Mesenchymal stem cell (in vitro differentiated cells and primary cell): ENCODE data around the gene TDRD1.
A peak's percentile ranks its signal among the peaks of the same experiment; 100 is the strongest.

ENCODE experiments used
- DNase-seq: peaks from one replicate; pipeline ENCODE4 v3.0.0-alpha.2; 2013
- H2AFZ ChIP-seq: one replicate; pipeline ENCODE4 v1.6.1; 2013; ENCODE audit warnings: low read depth, mild to moderate bottlenecking, control low read depth, inconsistent platforms, low read length, moderate library complexity
- H2AK5ac ChIP-seq: 2 replicates; pipeline ENCODE4 v1.6.1; 2013; ENCODE audit warnings: low read length, moderate library complexity, mild to moderate bottlenecking, inconsistent platforms; ENCODE audit not compliant: severe bottlenecking
- H2BK120ac ChIP-seq: one replicate; pipeline ENCODE4 v1.6.1; 2013; ENCODE audit warnings: low read depth, mild to moderate bottlenecking, inconsistent platforms, low read length, moderate library complexity
- H2BK12ac ChIP-seq, 2 experiments: one replicate each; pipeline ENCODE4 v1.6.1; 2013; ENCODE audit warnings: inconsistent platforms in 2 of 2, low read length in 2 of 2, mild to moderate bottlenecking in 2 of 2, moderate library complexity in 2 of 2, control low read depth in 1 of 2
- H2BK15ac ChIP-seq: one replicate; pipeline ENCODE4 v1.6.1; 2013; ENCODE audit warnings: mild to moderate bottlenecking, low read depth, inconsistent platforms; ENCODE audit not compliant: poor library complexity, severe bottlenecking
- H2BK5ac ChIP-seq: 2 replicates; pipeline ENCODE4 v1.6.1; 2013; ENCODE audit warnings: low read depth, mild to moderate bottlenecking, low read length, control low read depth, inconsistent platforms; ENCODE audit not compliant: poor library complexity, severe bottlenecking
- H3K14ac ChIP-seq, 2 experiments: one replicate each; pipeline ENCODE4 v1.6.1; 2013; ENCODE audit warnings: inconsistent platforms in 2 of 2, low read length in 2 of 2, control low read depth in 1 of 2, mild to moderate bottlenecking in 1 of 2, moderate library complexity in 1 of 2
- H3K18ac ChIP-seq, 2 experiments: one replicate each; pipeline ENCODE4 v1.6.1; 2013; ENCODE audit warnings: inconsistent platforms in 2 of 2, low read length in 2 of 2, control low read depth in 1 of 2, low read depth in 1 of 2, mild to moderate bottlenecking in 1 of 2
- H3K23ac ChIP-seq, 2 experiments: one replicate each; pipeline ENCODE4 v1.6.1; 2013; ENCODE audit warnings: inconsistent platforms in 2 of 2, low read length in 2 of 2, mild to moderate bottlenecking in 2 of 2, moderate library complexity in 2 of 2, control low read depth in 1 of 2
- H3K27ac ChIP-seq: 2 replicates; pipeline ENCODE4 v1.5.1; 2013; ENCODE audit warnings: mild to moderate bottlenecking, moderate library complexity, low read length, control low read depth, inconsistent platforms; ENCODE audit not compliant: poor library complexity, severe bottlenecking
- H3K27me3 ChIP-seq, 2 experiments: 2 replicates each; pipeline versions ENCODE4 v1.6.1 to v1.7.0; 2013; ENCODE audit warnings: low read length in 2 of 2, mild to moderate bottlenecking in 2 of 2, moderate library complexity in 2 of 2, control low read depth in 1 of 2, inconsistent platforms in 1 of 2; ENCODE audit not compliant: control insufficient read depth in 1 of 2, insufficient read depth in 1 of 2
- H3K36me3 ChIP-seq, 2 experiments: 2 replicates each; pipeline versions ENCODE4 v1.6.1 to v1.7.0; 2013; ENCODE audit warnings: low read length in 2 of 2, control low read depth in 1 of 2, inconsistent platforms in 1 of 2, low read depth in 1 of 2, mild to moderate bottlenecking in 1 of 2; ENCODE audit not compliant: insufficient read depth in 2 of 2, control insufficient read depth in 1 of 2
- H3K4ac ChIP-seq, 2 experiments: one replicate each; pipeline ENCODE4 v1.6.1; 2013; ENCODE audit warnings: inconsistent platforms in 2 of 2, low read length in 2 of 2, mild to moderate bottlenecking in 2 of 2, moderate library complexity in 2 of 2, control low read depth in 1 of 2, low read depth in 1 of 2
- H3K4me1 ChIP-seq: 2 replicates; pipeline ENCODE4 v1.6.1; 2013; ENCODE audit warnings: low read depth, low read length, control low read depth; ENCODE audit not compliant: control insufficient read depth, insufficient read depth
- H3K4me2 ChIP-seq: 2 replicates; pipeline ENCODE4 v1.6.1; 2013; ENCODE audit warnings: low read length, mild to moderate bottlenecking, inconsistent platforms; ENCODE audit not compliant: poor library complexity, severe bottlenecking
- H3K4me3 ChIP-seq, 2 experiments: 2 replicates each; pipeline versions ENCODE4 v1.5.1 to v1.7.0; 2013; ENCODE audit warnings: low read length in 2 of 2, mild to moderate bottlenecking in 2 of 2, control low read depth in 1 of 2, low read depth in 1 of 2; ENCODE audit not compliant: insufficient read depth in 1 of 2
- H3K79me1 ChIP-seq: replicated peaks from 2 replicates; pipeline ENCODE4 v1.6.1; 2013; ENCODE audit warnings: mild to moderate bottlenecking, control low read depth, low read length, inconsistent platforms; ENCODE audit not compliant: poor library complexity, severe bottlenecking
- H3K9ac ChIP-seq: 2 replicates; pipeline ENCODE4 v1.7.0; 2013; ENCODE audit warnings: mild to moderate bottlenecking, low read length, moderate library complexity
- H3K9me3 ChIP-seq: 2 replicates; pipeline ENCODE4 v1.7.0; 2013; ENCODE audit warnings: mild to moderate bottlenecking, low read length; ENCODE audit not compliant: control insufficient read depth
- H4K8ac ChIP-seq: one replicate; pipeline ENCODE4 v1.6.1; 2013; ENCODE audit warnings: inconsistent platforms, mild to moderate bottlenecking, low read length, moderate library complexity
- H4K91ac ChIP-seq: one replicate; pipeline ENCODE4 v1.6.1; 2013; ENCODE audit warnings: mild to moderate bottlenecking, low read length, inconsistent platforms
- WGBS: methylation state at CpG from one replicate; pipeline ENCODE4 v1.1.7; 2013; ENCODE audit warnings: mixed read lengths; 5-methylcytosine and 5-hydroxymethylcytosine counted together

The TDRD1 gene

GRCh38 chr10:114266521-114266920 lies 87.4 kb downstream of the TDRD1 start:
- Histone ChIP-seq H3K4me1 (peaks cover 6% of the 10 kb centered on the region), H2BK120ac (no peak overlapping the region)
- WGBS, result 75% methylated on average over 2 of the region's 5 CpGs

GRCh38 chr10:114271075-114271778 lies 92.1 kb downstream of the TDRD1 start:
- Histone ChIP-seq H2BK120ac (peak overlapping the region; percentile 12), H3K79me1 (no peaks in the 10 kb centered on the region), H3K4me1 (peaks cover 12% of the 10 kb centered on the region), H3K18ac (peak overlapping the region; percentile 3 to 28), H3K4me3 (no peak overlapping the region), H3K27ac (peak overlapping the region; percentile 38), H3K36me3 (no peaks in the 10 kb centered on the region), H2AFZ (no peak overlapping the region), H4K91ac (no peak overlapping the region), H3K4me2 (no peak overlapping the region), H2BK12ac (peak overlapping the region; percentile 38 to 91), H4K8ac (no peak overlapping the region), H3K27me3 (peaks cover 0 to 41% of the 10 kb centered on the region in 2 experiments), H3K4ac (peak overlapping the region; percentile 16 to 94), H2AK5ac (no peak overlapping the region), H2BK5ac (no peak overlapping the region), H3K9ac (no peak overlapping the region), H2BK15ac (no peak overlapping the region), H3K14ac (no peak overlapping the region), H3K23ac (no peak overlapping the region), H3K9me3 (no peaks in the 10 kb centered on the region)
- no CpG with 5 or more reads among the region's 3 CpGs for WGBS
- no peak for DNase-seq

More at GRCh38 chr10:114266521-114266920, 87.4 kb downstream of the TDRD1 start:
- Histone ChIP-seq H4K91ac (no peak overlapping the region), H3K14ac (no peak overlapping the region), H2BK5ac (no peak overlapping the region), H3K36me3 (no peaks in the 10 kb centered on the region), H2AK5ac (no peak overlapping the region), H3K27ac (no peak overlapping the region), H3K18ac (no peak overlapping the region), H3K27me3 (peaks cover 0 to 19% of the 10 kb centered on the region in 2 experiments), H2BK12ac (no peak overlapping the region), H3K4me2 (no peak overlapping the region), H3K9ac (peak overlapping the region; percentile 53), H3K9me3 (no peaks in the 10 kb centered on the region), H3K4ac (no peak overlapping the region), H4K8ac (no peak overlapping the region), H3K79me1 (no peaks in the 10 kb centered on the region), H2BK15ac (no peak overlapping the region), H3K4me3 (peak overlapping the region in 1 of 2 experiments; percentile 2), H2AFZ (no peak overlapping the region), H3K23ac (no peak overlapping the region)
- DNase-seq, result no peak

GRCh38 chr10:114271779-114272167 lies 92.6 kb downstream of the TDRD1 start:
- H4K91ac ChIP-seq, result peak overlapping the region; percentile 67
- H2AFZ ChIP-seq, result no peak overlapping the region
- H3K36me3 ChIP-seq, result no peaks in the 10 kb centered on the region
- WGBS, result 5% methylated on average over 4 of the region's 4 CpGs
- H3K23ac ChIP-seq, result no peak overlapping the region
- DNase-seq, result peak; percentile 98
- H2BK15ac ChIP-seq, result no peak overlapping the region
- no peak overlapping the region for H2BK120ac ChIP-seq
- peak overlapping the region; percentile 67 to 76 for H2BK12ac ChIP-seq
- H2AK5ac ChIP-seq, result no peak overlapping the region
- H3K14ac ChIP-seq, result no peak overlapping the region
- no peaks in the 10 kb centered on the region for H3K9me3 ChIP-seq
- no peaks in the 10 kb centered on the region for H3K79me1 ChIP-seq
- peak overlapping the region in 1 of 2 experiments; percentile 75 for H3K18ac ChIP-seq
- H2BK5ac ChIP-seq, result no peak overlapping the region
- no peak overlapping the region for H3K4ac ChIP-seq
- no peak overlapping the region for H3K4me3 ChIP-seq
- peak overlapping the region; percentile 35 for H3K9ac ChIP-seq
- peak overlapping the region; percentile 36 for H4K8ac ChIP-seq
- no peak overlapping the region for H3K4me2 ChIP-seq
- H3K27ac ChIP-seq, result peak overlapping the region; percentile 42
- peaks cover 12% of the 10 kb centered on the region for H3K4me1 ChIP-seq
- H3K27me3 ChIP-seq, result peaks cover 0 to 43% of the 10 kb centered on the region in 2 experiments

GRCh38 chr10:114272696-114273095 lies 93.5 kb downstream of the TDRD1 start:
- WGBS, result 94% methylated on average over 6 of the region's 6 CpGs
- Histone ChIP-seq H3K9me3 (no peaks in the 10 kb centered on the region), H2BK120ac (peak overlapping the region; percentile 73), H2AK5ac (peak overlapping the region; percentile 84), H3K4me3 (no peak overlapping the region), H3K4me1 (peaks cover 12% of the 10 kb centered on the region), H2BK12ac (peak overlapping the region; percentile 49 to 89), H3K4ac (peak overlapping the region in 1 of 2 experiments; percentile 60), H4K91ac (peak overlapping the region; percentile 88), H4K8ac (peak overlapping the region; percentile 76), H3K36me3 (no peaks in the 10 kb centered on the region), H3K18ac (peak overlapping the region in 1 of 2 experiments; percentile 80), H3K79me1 (no peaks in the 10 kb centered on the region), H3K27ac (no peak overlapping the region), H3K27me3 (peaks cover 2 to 46% of the 10 kb centered on the region in 2 experiments), H3K4me2 (no peak overlapping the region), H2BK5ac (no peak overlapping the region), H3K9ac (no peak overlapping the region), H3K14ac (peak overlapping the region in 1 of 2 experiments; percentile 35), H2BK15ac (no peak overlapping the region), H3K23ac (no peak overlapping the region), H2AFZ (no peak overlapping the region)
- DNase-seq, result no peak
